A673 (cell line): ENCODE results near the gene EDN3.

ENCODE experiments used
- EZH2 ChIP-seq: fragments of 200-600 bp; sonication (generic); IDR thresholded peaks from 2 replicates; pipeline ENCODE4 v1.6.1; 2017; ENCODE audit warnings: borderline replicate concordance, low read depth, mild to moderate bottlenecking, mixed read lengths, antibody characterized with exemption, low read length; ENCODE audit not compliant: poor library complexity, severe bottlenecking
- TF ChIP-seq, protein P1 (sequence below): fragments of 300-800, 200-600 bp; sonication (generic); conservative IDR thresholded peaks from 2 replicates; pipeline ENCODE4 v1.5.1; 2017; ENCODE audit warnings: low read depth, mild to moderate bottlenecking, antibody characterized with exemption, low read length, moderate library complexity, mixed read lengths

DNA sequence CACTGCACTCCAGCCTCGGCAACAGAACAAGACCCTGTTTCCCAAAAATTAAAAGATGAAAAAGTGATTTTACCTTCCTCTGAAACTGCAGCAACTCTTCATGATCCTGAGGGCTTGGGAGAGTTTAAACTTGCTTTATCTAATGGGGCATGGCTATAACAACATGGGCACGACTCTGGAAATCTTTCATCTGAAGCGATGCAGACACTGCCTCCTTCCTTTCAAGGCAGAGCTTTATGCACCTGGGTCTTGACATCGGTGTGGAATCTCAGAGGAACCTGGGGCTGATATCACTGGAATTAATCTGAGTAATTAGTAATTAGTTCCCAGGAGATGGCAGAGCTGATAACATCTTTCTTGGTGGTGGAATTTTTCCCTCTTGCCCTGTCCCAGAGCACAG is 52.1 kb downstream of the EDN3 start:
- no peak for TF ChIP-seq EZH2
- TF ChIP-seq, protein P1, sequence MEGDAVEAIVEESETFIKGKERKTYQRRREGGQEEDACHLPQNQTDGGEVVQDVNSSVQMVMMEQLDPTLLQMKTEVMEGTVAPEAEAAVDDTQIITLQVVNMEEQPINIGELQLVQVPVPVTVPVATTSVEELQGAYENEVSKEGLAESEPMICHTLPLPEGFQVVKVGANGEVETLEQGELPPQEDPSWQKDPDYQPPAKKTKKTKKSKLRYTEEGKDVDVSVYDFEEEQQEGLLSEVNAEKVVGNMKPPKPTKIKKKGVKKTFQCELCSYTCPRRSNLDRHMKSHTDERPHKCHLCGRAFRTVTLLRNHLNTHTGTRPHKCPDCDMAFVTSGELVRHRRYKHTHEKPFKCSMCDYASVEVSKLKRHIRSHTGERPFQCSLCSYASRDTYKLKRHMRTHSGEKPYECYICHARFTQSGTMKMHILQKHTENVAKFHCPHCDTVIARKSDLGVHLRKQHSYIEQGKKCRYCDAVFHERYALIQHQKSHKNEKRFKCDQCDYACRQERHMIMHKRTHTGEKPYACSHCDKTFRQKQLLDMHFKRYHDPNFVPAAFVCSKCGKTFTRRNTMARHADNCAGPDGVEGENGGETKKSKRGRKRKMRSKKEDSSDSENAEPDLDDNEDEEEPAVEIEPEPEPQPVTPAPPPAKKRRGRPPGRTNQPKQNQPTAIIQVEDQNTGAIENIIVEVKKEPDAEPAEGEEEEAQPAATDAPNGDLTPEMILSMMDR = no peak
